Measurements from ENCODE around the gene BRDT. TPM values are rescaled to one million over a fixed set of nuclear protein-coding genes. Genes with fewer than 3 reads are reported as not detected.

Gene BRDT
- total RNA-seq, 4 donors from 2014 or later, result not detected

DNA sequence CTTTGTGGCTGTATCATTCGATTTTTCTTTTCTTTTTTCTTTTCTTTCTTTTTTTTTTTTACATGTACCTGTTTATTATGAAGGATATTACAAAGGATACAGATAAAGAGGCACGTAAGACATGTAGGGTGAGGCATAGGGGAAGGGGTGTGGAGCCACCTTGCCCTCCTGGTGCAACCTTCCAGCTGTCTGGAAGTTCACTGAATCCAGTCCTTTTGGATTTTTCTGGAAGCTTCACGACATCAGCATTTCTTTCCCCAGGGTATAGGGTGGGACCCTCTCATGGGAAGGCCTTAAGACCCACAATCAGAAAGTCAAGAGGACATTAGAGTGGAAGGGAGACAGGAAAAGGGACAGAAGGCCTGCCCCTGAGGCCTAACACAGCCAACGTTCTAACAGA, 33.2 kb upstream of the BRDT start:
- H3K27me3 ChIP-seq, result no peaks in the 10 kb centered on the region
- TF ChIP-seq POLR2A (IDR thresholded peaks at IDR 0.05) (no peak), POLR2AphosphoS5 (IDR thresholded peaks at IDR 0.05) (no peak), EP300 (IDR thresholded peaks at IDR 0.05) (no peak)
- TF ChIP-seq, protein P1, sequence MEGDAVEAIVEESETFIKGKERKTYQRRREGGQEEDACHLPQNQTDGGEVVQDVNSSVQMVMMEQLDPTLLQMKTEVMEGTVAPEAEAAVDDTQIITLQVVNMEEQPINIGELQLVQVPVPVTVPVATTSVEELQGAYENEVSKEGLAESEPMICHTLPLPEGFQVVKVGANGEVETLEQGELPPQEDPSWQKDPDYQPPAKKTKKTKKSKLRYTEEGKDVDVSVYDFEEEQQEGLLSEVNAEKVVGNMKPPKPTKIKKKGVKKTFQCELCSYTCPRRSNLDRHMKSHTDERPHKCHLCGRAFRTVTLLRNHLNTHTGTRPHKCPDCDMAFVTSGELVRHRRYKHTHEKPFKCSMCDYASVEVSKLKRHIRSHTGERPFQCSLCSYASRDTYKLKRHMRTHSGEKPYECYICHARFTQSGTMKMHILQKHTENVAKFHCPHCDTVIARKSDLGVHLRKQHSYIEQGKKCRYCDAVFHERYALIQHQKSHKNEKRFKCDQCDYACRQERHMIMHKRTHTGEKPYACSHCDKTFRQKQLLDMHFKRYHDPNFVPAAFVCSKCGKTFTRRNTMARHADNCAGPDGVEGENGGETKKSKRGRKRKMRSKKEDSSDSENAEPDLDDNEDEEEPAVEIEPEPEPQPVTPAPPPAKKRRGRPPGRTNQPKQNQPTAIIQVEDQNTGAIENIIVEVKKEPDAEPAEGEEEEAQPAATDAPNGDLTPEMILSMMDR (IDR thresholded peaks at IDR 0.05), result no peak
- H3K36me3 ChIP-seq, result no peaks in the 10 kb centered on the region
- H3K27ac ChIP-seq, result no peak overlapping the region
- no peaks in the 10 kb centered on the region for H3K9me3 ChIP-seq
- 80% methylated on average over 4 of the region's 4 CpGs for WGBS
- no peak overlapping the region for H3K4me3 ChIP-seq
- DNase-seq (ENCODE audit: low spot score in 2 of 2), result no peak
- H3K4me1 ChIP-seq, result no peaks in the 10 kb centered on the region

DNA sequence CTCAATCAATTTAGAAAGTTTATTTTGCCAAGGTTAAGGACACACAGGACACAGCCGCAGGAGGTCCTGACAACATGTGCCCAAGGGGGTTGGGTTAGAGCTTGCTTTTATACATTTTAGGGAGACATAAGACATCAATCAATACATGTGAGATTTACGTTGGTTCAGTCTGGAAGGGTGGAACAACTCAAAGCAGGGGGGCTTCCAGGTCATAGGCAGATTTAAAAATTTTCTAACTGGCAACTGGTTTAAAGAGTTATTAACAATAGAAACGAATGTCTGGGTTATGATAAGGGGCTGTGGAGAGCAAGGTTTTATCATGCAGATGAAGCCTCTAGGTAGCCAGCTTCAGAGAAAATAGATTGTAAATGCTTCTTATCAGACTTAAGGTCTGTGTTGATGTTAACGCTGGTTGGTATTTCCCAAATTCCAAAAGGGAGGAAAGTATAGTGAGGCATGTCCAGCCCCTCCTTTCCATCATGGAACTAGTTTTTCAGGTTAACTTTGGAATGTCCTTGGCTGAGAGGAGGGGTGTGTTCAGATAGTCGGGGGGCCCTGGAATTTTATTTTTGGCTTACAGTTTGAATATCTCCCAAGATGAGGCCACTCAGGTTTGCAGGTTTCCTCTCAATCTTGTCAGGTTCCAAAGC, 32.3 kb upstream of the BRDT start:
- DNase-seq (ENCODE audit: low spot score in 2 of 2), result no peak
- H3K27me3 ChIP-seq, result no peaks in the 10 kb centered on the region
- 62% methylated on average over 5 of the region's 5 CpGs for WGBS
- no peaks in the 10 kb centered on the region for H3K9me3 ChIP-seq
- TF ChIP-seq POLR2A (IDR thresholded peaks at IDR 0.05) (no peak), POLR2AphosphoS5 (IDR thresholded peaks at IDR 0.05) (no peak), EP300 (IDR thresholded peaks at IDR 0.05) (no peak)
- TF ChIP-seq, protein P1 (IDR thresholded peaks at IDR 0.05), result no peak
- no peak overlapping the region for H3K27ac ChIP-seq
- no peak overlapping the region for H3K4me3 ChIP-seq
- no peaks in the 10 kb centered on the region for H3K4me1 ChIP-seq
- no peaks in the 10 kb centered on the region for H3K36me3 ChIP-seq

DNA sequence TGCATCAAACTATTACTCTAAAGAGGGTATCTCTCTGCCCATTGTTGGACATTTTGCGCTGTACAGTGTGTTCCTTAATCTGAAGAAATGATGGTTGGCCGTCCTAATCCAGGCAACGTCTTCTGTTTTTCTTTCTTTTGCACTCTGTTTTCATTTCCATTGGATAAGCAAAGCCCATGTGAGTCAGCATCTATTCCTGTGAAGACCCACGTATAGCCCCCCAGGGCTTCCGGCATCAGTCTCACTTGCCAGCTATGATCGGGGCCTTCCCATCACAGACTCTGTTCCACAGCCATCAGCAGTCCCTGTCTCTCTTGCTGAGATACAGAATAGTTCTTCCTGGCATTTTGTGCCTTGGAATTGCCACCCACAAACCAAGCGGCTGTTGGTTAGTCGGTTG, 29.2 kb upstream of the BRDT start:
- Histone ChIP-seq H3K27me3 (no peaks in the 10 kb centered on the region), H3K4me3 (no peak overlapping the region), H3K4me1 (peaks cover 3% of the 10 kb centered on the region), H3K36me3 (no peaks in the 10 kb centered on the region), H3K9me3 (no peaks in the 10 kb centered on the region), H3K27ac (no peak overlapping the region)
- no peak for DNase-seq (ENCODE audit: low spot score in 2 of 2)
- 85% methylated on average over 8 of the region's 8 CpGs for WGBS
- TF ChIP-seq EP300 (IDR thresholded peaks at IDR 0.05), result no peak

DNA sequence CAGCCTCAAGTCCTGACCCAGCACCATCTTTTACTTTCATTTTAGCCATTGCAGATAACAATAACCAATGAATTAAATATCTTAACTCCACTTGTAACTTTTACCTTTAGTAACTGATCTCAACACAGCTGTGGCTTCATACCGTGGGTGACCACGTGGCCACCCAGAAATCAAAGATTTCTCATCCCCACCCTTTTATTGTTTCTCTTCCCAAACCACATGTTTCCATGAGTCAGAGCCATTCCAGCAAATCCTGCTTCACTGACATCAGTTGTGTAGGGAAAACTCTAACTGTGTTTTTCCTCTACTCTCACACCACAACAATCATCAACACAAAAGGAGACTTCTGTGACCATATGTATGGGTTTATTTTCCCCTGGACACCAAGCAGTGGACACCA, 25.1 kb upstream of the BRDT start:
- Histone ChIP-seq H3K36me3 (no peaks in the 10 kb centered on the region), H3K27ac (no peak overlapping the region), H3K9me3 (no peaks in the 10 kb centered on the region), H3K4me3 (no peak overlapping the region), H3K4me1 (peaks cover 7% of the 10 kb centered on the region), H3K27me3 (no peaks in the 10 kb centered on the region)
- no peak for DNase-seq (ENCODE audit: low spot score in 2 of 2)
- WGBS, result 40% methylated on average over 2 of the region's 2 CpGs
- TF ChIP-seq, protein P1 (IDR thresholded peaks at IDR 0.05), result no peak
- TF ChIP-seq EP300 (IDR thresholded peaks at IDR 0.05) (no peak), POLR2AphosphoS5 (IDR thresholded peaks at IDR 0.05) (no peak), POLR2A (IDR thresholded peaks at IDR 0.05) (no peak)

DNA sequence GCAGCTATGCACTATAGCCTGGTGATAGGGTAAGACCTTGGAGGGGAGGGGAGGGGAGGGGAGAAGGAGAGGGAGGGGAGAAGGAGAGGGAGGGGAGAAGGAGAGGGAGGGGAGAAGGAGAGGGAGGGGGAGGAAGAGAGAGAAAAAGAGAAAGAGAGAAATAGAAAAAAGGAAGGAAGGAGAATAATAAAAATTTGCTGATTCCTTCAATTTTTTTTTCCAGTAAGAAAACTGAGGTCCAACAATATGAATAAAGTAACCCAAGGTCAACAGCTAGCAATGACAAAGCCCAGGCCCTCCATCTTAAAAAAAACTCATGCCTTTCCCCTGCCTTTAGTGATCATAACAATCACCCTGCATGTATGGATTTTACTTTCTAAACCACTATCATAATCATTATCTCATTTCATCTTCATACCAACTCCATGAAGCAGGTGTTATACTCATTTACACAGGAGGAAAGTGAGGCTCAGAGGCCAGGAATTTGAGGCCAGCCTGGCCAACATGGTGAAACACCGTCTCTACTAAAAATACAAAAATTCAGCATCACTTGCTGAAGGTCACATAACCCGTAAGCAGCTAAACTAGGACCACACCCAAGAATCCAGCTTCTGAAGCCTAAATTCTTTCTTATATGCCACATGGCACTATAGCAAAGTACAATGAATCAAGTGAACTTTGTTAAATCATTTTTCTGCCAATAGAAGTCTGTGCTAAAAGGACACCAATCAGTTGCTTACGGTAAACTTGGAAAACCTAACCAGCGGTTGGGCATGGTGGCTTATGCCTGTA, 23.4 kb upstream of the BRDT start:
- no peak for TF ChIP-seq POLR2AphosphoS5 (IDR thresholded peaks at IDR 0.05)
- TF ChIP-seq, protein P1 (IDR thresholded peaks at IDR 0.05), result no peak
- no peak for TF ChIP-seq POLR2A (IDR thresholded peaks at IDR 0.05)
- no peak for TF ChIP-seq EP300 (IDR thresholded peaks at IDR 0.05)
- H3K36me3 ChIP-seq, result no peaks in the 10 kb centered on the region
- H3K4me1 ChIP-seq, result peaks cover 7% of the 10 kb centered on the region
- no peak overlapping the region for H3K27ac ChIP-seq
- H3K9me3 ChIP-seq, result no peaks in the 10 kb centered on the region
- DNase-seq (ENCODE audit: low spot score in 2 of 2), result peak in 1 of 2 donors; percentile 6
- no peak overlapping the region for H3K4me3 ChIP-seq
- 82% methylated on average over 4 of the region's 4 CpGs for WGBS
- H3K27me3 ChIP-seq, result no peaks in the 10 kb centered on the region

All from suprapubic skin (tissue), 4 donors.